NCI-H460 (cell line): ENCODE data around the gene PTPN5. TPM values are rescaled to one million over a fixed set of nuclear protein-coding genes. Genes with fewer than 3 reads are reported as not detected.
"Not testable (repeated sequence)": the region's sequence is repeated elsewhere in the genome, so short reads cannot be mapped to it uniquely, and the experiment has no call there.

Source experiments
- DNase-seq: peaks from one replicate; pipeline ENCODE4 v3.0.0-alpha.2; 2016; ENCODE audit warnings: low read depth; ENCODE audit errors: extremely low read depth
- total RNA-seq: library from RNA; depleted of rRNA; stranded (reverse); fragments of >200 nt; shearing (Covaris generic); gene quantifications from 2 replicates; pipeline ENCODE4 v1.2.3, GENCODE V29; 2014; rRNA removed

The PTPN5 gene
- total RNA-seq, 1 experiment from 2014 or later: not detected

DNA sequence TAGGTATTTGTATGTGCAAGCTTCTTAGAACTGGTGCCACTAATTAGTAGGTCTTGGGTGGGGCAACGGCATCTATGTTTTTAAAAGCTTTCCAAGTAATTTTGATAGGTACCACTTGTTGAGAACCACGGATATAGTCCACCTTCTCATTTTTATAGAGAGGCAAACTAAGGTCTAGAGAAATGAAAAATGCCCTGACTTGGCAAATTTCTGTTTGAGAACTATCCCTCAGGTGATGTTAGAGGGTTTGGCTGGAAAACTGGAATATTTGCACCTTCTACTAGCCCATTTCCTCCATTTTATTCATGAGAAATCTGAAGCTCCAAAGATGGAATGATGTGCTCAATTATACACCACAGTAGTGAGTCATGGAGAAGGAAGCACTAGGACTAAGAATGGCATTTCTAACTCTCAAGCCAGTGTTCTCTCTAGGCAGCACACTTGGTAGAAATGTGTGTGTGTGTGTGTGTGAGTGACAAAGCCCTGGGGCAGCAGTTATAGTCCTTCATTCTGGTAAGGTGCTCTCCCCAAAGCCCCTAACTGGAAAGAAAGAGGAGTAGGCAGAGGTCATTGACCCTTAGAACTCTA lies 94.9 kb downstream of the PTPN5 start:
- DNase-seq: no peak

DNA sequence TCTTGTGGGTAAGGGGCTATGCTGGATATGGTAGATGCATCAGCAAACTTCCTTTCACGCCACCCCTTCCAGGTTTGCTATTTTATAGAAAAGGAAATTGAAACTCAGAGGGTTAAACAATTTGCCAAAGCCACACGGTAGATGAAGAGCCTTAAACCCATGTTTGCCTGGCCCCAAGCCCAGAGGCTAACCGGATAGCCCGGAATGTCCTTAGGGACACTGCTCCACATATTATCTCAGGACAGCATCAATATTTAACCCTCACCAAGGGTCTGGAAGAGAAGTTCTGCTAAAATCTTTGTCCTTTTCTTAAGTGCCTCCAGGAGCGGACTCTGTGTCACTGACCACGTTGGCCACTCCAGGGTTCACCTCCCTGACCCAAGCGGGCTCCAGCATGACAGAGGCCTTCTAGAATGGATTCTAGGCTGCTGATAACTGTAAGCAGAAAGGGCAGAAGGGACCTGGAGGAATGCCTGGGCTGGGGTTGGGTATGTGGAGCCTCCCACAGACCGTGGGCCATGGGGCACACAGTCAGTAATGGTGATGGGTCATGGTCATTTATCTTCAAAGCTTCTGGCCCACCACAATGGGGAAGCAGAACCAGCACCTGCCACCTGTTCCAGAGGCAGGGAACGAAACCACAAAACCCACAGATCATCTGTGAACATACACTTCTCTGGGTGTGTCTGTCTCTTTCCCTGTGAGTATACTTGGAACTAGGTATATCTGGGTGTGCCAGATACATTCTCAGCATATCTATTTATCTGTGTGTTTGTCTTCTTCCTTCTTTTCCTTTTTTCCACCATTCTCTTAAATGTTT lies 98.4 kb downstream of the PTPN5 start:
- no peak for DNase-seq

DNA sequence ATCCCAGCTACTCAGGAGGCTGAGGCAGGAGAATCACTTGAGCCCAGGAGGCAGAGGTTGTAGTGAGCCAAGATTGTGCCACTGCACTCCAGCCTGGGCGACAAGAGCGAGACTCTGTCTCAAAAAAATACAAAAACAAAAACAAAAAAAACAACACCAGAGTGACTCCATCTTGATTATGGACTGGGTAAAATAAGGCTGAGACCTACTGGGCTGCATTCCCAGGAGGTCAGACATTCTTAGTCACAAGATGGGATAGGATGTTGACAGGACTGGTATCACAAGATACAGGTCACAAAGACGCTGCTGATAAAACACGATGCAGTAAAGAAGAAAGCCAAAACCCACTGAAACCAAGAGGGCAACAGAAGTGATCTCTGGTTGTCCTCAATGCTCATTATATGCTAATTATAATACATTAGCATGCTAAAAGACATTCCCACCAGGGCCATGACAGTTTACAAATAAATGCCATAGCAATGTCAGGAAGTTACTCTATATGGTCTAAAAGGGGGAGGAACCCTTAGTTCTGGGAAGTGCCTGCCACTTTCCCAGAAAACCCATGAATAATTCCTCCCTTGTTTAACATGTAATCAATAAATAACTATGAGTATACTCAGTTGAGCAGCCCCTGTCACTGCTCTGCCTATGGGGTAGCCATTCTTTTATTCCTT lies 100.0 kb downstream of the PTPN5 start:
- not testable (repeated sequence) for DNase-seq

DNA sequence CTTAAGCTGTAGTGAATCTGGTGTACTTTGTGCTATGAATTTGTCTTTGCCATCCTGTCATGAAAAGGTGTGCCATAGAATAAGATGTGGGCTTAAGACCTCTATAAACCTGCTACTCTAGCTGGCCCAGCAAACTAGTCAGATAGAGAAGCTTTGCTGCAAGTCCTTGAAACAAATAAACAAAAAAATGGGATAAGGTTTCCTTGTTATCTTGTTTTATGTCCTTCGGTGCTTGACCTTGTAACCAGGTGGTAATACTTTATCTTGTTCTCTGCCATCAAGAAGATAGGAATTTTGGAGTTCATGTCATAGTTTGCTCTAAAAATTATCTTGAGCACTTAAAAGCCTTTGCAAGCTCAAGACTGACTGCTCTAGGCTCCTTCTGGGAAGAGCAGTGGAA lies 107.3 kb downstream of the PTPN5 start:
- no peak for DNase-seq

DNA sequence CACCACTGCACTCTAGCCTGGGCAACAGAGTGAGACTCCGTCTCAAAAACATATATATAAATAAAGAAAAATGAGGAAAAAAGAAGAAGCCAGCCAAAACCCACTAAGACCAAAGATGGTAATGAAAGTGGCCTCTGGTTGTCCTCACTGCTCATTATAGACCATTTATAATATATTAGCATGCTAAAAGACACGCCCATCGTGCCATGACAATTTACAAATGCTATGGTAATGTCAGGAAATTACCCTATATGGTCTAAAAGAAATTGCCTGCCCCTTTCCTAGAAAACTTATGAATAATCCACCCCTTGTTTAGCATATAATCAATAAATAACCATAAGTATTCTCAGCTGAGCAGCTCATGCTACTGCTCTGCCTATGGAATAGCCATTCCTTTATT lies 109.1 kb downstream of the PTPN5 start:
- DNase-seq: no peak

DNA sequence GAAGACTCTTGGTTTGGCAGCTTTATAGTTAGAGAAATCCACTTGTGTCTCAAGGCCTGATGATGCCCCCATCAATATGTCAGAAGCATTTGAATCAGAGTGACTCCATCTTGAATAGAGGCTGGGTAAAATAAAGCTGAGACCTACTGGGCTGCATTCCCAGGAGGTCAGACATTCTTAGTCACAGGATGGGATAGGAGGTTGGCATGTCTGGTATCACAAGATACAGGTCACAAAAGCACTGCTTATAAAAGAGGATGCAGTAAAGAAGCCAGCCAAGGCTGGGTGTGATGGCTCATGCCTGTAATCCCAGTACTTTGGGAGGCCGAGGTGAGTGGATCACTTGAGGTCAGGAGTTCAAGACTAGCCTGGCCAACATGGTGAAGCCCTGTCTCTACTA lies 109.6 kb downstream of the PTPN5 start:
- DNase-seq: not testable (repeated sequence)

Other genes starting within 250 kb of the PTPN5 start
- 18.5 and 23.7 TPM in 2 replicates for gene UEVLD, start 203.1 kb downstream of the PTPN5 start, total RNA-seq
- 1.1 and 1.8 TPM in 2 replicates for gene MISFA, start 192.0 kb downstream of the PTPN5 start, total RNA-seq
- 10.0 and 10.4 TPM in 2 replicates for gene SPTY2D1, start 157.5 kb downstream of the PTPN5 start, total RNA-seq
- gene TMEM86A, start 93.0 kb downstream of the PTPN5 start, total RNA-seq: not detected in 2 replicates
- gene IGSF22, start 65.6 kb downstream of the PTPN5 start, total RNA-seq: not detected in 2 replicates
- gene MRGPRX1, start 147.6 kb upstream of the PTPN5 start, total RNA-seq: not detected in 2 replicates